ENCODE results near the gene PGLYRP1.

- no peak for TF ChIP-seq TAF1 (conservative IDR thresholded peaks at IDR 0.05)
- TF ChIP-seq CTCF (IDR thresholded peaks at IDR 0.05; ENCODE audit: low read depth, low read length, missing input control): no peak
- TF ChIP-seq, protein P1, sequence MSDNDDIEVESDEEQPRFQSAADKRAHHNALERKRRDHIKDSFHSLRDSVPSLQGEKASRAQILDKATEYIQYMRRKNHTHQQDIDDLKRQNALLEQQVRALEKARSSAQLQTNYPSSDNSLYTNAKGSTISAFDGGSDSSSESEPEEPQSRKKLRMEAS (IDR thresholded peaks at IDR 0.05): no peak
- TF ChIP-seq FOXA1 (IDR thresholded peaks at IDR 0.05): no peak
- TF ChIP-seq, protein P2, sequence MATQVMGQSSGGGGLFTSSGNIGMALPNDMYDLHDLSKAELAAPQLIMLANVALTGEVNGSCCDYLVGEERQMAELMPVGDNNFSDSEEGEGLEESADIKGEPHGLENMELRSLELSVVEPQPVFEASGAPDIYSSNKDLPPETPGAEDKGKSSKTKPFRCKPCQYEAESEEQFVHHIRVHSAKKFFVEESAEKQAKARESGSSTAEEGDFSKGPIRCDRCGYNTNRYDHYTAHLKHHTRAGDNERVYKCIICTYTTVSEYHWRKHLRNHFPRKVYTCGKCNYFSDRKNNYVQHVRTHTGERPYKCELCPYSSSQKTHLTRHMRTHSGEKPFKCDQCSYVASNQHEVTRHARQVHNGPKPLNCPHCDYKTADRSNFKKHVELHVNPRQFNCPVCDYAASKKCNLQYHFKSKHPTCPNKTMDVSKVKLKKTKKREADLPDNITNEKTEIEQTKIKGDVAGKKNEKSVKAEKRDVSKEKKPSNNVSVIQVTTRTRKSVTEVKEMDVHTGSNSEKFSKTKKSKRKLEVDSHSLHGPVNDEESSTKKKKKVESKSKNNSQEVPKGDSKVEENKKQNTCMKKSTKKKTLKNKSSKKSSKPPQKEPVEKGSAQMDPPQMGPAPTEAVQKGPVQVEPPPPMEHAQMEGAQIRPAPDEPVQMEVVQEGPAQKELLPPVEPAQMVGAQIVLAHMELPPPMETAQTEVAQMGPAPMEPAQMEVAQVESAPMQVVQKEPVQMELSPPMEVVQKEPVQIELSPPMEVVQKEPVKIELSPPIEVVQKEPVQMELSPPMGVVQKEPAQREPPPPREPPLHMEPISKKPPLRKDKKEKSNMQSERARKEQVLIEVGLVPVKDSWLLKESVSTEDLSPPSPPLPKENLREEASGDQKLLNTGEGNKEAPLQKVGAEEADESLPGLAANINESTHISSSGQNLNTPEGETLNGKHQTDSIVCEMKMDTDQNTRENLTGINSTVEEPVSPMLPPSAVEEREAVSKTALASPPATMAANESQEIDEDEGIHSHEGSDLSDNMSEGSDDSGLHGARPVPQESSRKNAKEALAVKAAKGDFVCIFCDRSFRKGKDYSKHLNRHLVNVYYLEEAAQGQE (IDR thresholded peaks at IDR 0.05): no peak
- TF ChIP-seq RAD21 (IDR thresholded peaks at IDR 0.05): no peak
- no peak for TF ChIP-seq RXRA (IDR thresholded peaks at IDR 0.05)
- TF ChIP-seq GABPA (IDR thresholded peaks at IDR 0.05 in 1 of 2, conservative IDR thresholded peaks at IDR 0.05 in 1 of 2): no peak
- no peak for TF ChIP-seq SP1 (IDR thresholded peaks at IDR 0.05)
- no peak for TF ChIP-seq YY1 (IDR thresholded peaks at IDR 0.05)
Measured at GRCh38 chr19:46019270-46019669, 3.6 kb downstream of the PGLYRP1 start.

Data from liver (tissue), 3 donors.